Caco-2 (cell line): ENCODE results near the gene RERE. TPM values are rescaled to one million over a fixed set of nuclear protein-coding genes. Genes with fewer than 3 reads are reported as not detected.
A peak's percentile ranks its signal among the peaks of the same experiment; 100 is the strongest.

Experiments used
- BruUV-seq: library from RNA; stranded (reverse); fragments of 400-500 nt; replicated peaks from 2 replicates; lab custom pipeline; 2021; lab: Mats Ljungman, UMichigan
- CTCF ChIA-PET: fragments of 300-600 bp; sonication (Branson Sonifier 250); formaldehyde crosslinking; loops from one replicate; lab custom pipeline; 2022; ENCODE audit warnings: antibody characterized with exemption; lab: Charles Lee
- POLR2A ChIA-PET: fragments of 300-600 bp; sonication (Branson Sonifier 250); formaldehyde crosslinking; loops from one replicate; lab custom pipeline; 2022; ENCODE audit warnings: antibody characterized with exemption; lab: Charles Lee
- DNase-seq, 2 experiments: peaks; one replicate each; pipeline versions ENCODE4 v3.0.0 to v3.0.0-alpha.2; 2020 to 2022
- H3K27me3 ChIP-seq: replicated peaks from 2 replicates; pipeline ENCODE4 v1.6.0; 2011; ENCODE audit warnings: low read length; ENCODE audit not compliant: control insufficient read depth, insufficient read depth
- H3K36me3 ChIP-seq: 2 replicates; pipeline ENCODE4 v1.5.1; 2011; ENCODE audit warnings: low read length; ENCODE audit not compliant: control insufficient read depth, insufficient read depth
- H3K4me1 ChIP-seq: fragments of 250-450 bp; sonication (Bioruptor Pico); 2 replicates; pipeline ENCODE4 v1.5.1; 2020; ENCODE audit warnings: mild to moderate bottlenecking
- H3K4me3 ChIP-seq: 2 replicates; pipeline ENCODE4 v1.5.1; 2011; ENCODE audit warnings: low read depth, mild to moderate bottlenecking, control low read depth, low read length
- H3K9me3 ChIP-seq: fragments of 250-450 bp; sonication (Bioruptor Pico); 2 replicates; pipeline ENCODE4 v1.5.1; 2020; ENCODE audit warnings: mild to moderate bottlenecking, moderate library complexity
- H3K27ac Mint-ChIP-seq: one replicate; pipeline ENCODE4 v1.8.0; 2022; ENCODE audit warnings: mixed read lengths; ENCODE audit not compliant: unreplicated experiment
- H3K27me3 Mint-ChIP-seq: one replicate; pipeline ENCODE4 v1.8.0; 2022; ENCODE audit warnings: mixed read lengths; ENCODE audit not compliant: insufficient read depth, unreplicated experiment
- H3K36me3 Mint-ChIP-seq: one replicate; pipeline ENCODE4 v1.8.0; 2022; ENCODE audit warnings: mild to moderate bottlenecking, mixed read lengths; ENCODE audit not compliant: insufficient read depth, unreplicated experiment
- H3K4me1 Mint-ChIP-seq: one replicate; pipeline ENCODE4 v1.8.0; 2022; ENCODE audit warnings: low read depth, mixed read lengths; ENCODE audit not compliant: unreplicated experiment
- H3K4me3 Mint-ChIP-seq: one replicate; pipeline ENCODE4 v1.8.0; 2022; ENCODE audit warnings: mild to moderate bottlenecking, moderate library complexity, mixed read lengths; ENCODE audit not compliant: unreplicated experiment
- H3K9me3 Mint-ChIP-seq: one replicate; pipeline ENCODE4 v1.8.0; 2022; ENCODE audit warnings: mixed read lengths; ENCODE audit not compliant: unreplicated experiment
- CTCF ChIP-seq, 2 experiments: fragments of 200-600 bp in 1 of 2; IDR thresholded peaks; 1 replicate in 1 of 2; 2 replicates in 1 of 2; pipeline versions ENCODE4 v1.5.1 to v1.8.0; 2011 to 2022; ENCODE audit warnings: antibody characterized with exemption in 1 of 2, control low read depth in 1 of 2, inconsistent platforms in 1 of 2, low read depth in 1 of 2, low read length in 1 of 2, mild to moderate bottlenecking in 1 of 2, moderate library complexity in 1 of 2; ENCODE audit not compliant: insufficient read depth in 1 of 2, severe bottlenecking in 1 of 2, unreplicated experiment in 1 of 2
- intact Hi-C: fragments of 100-400 bp; cut with micrococcal nuclease; formaldehyde crosslinking; loops from one replicate; pipeline ENCODE4 v1.10.0; 2022; ENCODE audit not compliant: unreplicated experiment
- total RNA-seq: library from RNA; stranded (reverse); gene quantifications from 2 replicates; pipeline ENCODE4 v1.2.3, GENCODE V29; 2022

The RERE gene
- total RNA-seq, 1 experiment from 2014 or later, result 85.2 TPM

- Histone ChIP-seq H3K4me3 (no peak overlapping the region; the same call in none of the 2 replicates), H3K9me3 (no peaks in the 10 kb centered on the region), H3K4me1 (no peaks in the 10 kb centered on the region), H3K27me3 (no peaks in the 10 kb centered on the region), H3K36me3 (no peaks in the 10 kb centered on the region)
- TF ChIP-seq CTCF (IDR thresholded peaks at IDR 0.05; ENCODE audit: insufficient read depth in 1 of 2, low read depth in 1 of 2, low read length in 1 of 2, severe bottlenecking in 1 of 2, unreplicated experiment in 1 of 2), result no peak
- Mint-ChIP-seq H3K4me3 (peak overlapping the region; percentile 71), H3K36me3 (peaks cover 13% of the 10 kb centered on the region), H3K27ac (no peak overlapping the region), H3K27me3 (no peaks in the 10 kb centered on the region), H3K9me3 (no peaks in the 10 kb centered on the region), H3K4me1 (no peaks in the 10 kb centered on the region)
- CTCF ChIA-PET, result interaction anchor here (1.0 kb wide), 1 partner anchor 338 kb away, joined by 3 read pairs; no protein-coding TSS in a partner anchor
- intact Hi-C loops, result no loop called here
- peak in 1 of 2 experiments; percentile 26 for DNase-seq
- no TSS peak for BruUV-seq
- POLR2A ChIA-PET, result no interaction called here
These were observed 474.4 kb downstream of the RERE start for GRCh38 chr1:8343044-8343443.

GRCh38 chr1:8342325-8342724, 475.1 kb downstream of the RERE start:
- DNase-seq, result no peak
- no peaks in the 10 kb centered on the region for H3K27me3 Mint-ChIP-seq
- intact Hi-C loops, result no loop called here
- no peaks in the 10 kb centered on the region for H3K27me3 ChIP-seq
- H3K27ac Mint-ChIP-seq, result no peak overlapping the region
- no TSS peak for BruUV-seq
- H3K36me3 Mint-ChIP-seq, result peaks cover 9% of the 10 kb centered on the region
- POLR2A ChIA-PET, result no interaction called here
- H3K9me3 ChIP-seq, result no peaks in the 10 kb centered on the region
- no peaks in the 10 kb centered on the region for H3K4me1 Mint-ChIP-seq
- H3K4me1 ChIP-seq, result no peaks in the 10 kb centered on the region
- no peak for TF ChIP-seq CTCF (IDR thresholded peaks at IDR 0.05; ENCODE audit: insufficient read depth in 1 of 2, low read depth in 1 of 2, low read length in 1 of 2, severe bottlenecking in 1 of 2, unreplicated experiment in 1 of 2)
- no peak overlapping the region for H3K4me3 ChIP-seq
- H3K36me3 ChIP-seq, result no peaks in the 10 kb centered on the region
- no peaks in the 10 kb centered on the region for H3K9me3 Mint-ChIP-seq
- CTCF ChIA-PET, result interaction anchor here (0.6 kb wide), 1 partner anchor 397 kb away, joined by 3 read pairs; no protein-coding TSS in a partner anchor
- no peak overlapping the region for H3K4me3 Mint-ChIP-seq

GRCh38 chr1:8340448-8340847, 477.0 kb downstream of the RERE start:
- no peaks in the 10 kb centered on the region for H3K4me1 Mint-ChIP-seq
- H3K9me3 ChIP-seq, result no peaks in the 10 kb centered on the region
- no peak for DNase-seq
- CTCF ChIA-PET, result interaction anchor here (1.1 kb wide), 1 partner anchor 9 kb away, joined by 10 read pairs; no protein-coding TSS in a partner anchor
- H3K36me3 ChIP-seq, result no peaks in the 10 kb centered on the region
- H3K9me3 Mint-ChIP-seq, result no peaks in the 10 kb centered on the region
- POLR2A ChIA-PET, result no interaction called here
- intact Hi-C loops, result no loop called here
- H3K27me3 ChIP-seq, result no peaks in the 10 kb centered on the region
- H3K27me3 Mint-ChIP-seq, result no peaks in the 10 kb centered on the region
- H3K4me1 ChIP-seq, result no peaks in the 10 kb centered on the region
- no peak for TF ChIP-seq CTCF (IDR thresholded peaks at IDR 0.05; ENCODE audit: insufficient read depth in 1 of 2, low read depth in 1 of 2, low read length in 1 of 2, severe bottlenecking in 1 of 2, unreplicated experiment in 1 of 2)
- H3K36me3 Mint-ChIP-seq, result peaks cover 9% of the 10 kb centered on the region
- BruUV-seq, result no TSS peak
- no peak overlapping the region for H3K27ac Mint-ChIP-seq
- no peak overlapping the region for H3K4me3 ChIP-seq
- H3K4me3 Mint-ChIP-seq, result no peak overlapping the region
